GM12878 (cell line): ENCODE data around the gene SLC25A17. TPM values are rescaled to one million over a fixed set of nuclear protein-coding genes. Genes with fewer than 3 reads are reported as not detected.

Experiments
- ATAC-seq: fragments of 200-7000 bp; cut with Tn5 transposase; 3 replicates; pipeline ENCODE4 v1.9.1; 2020; ENCODE audit warnings: mild to moderate bottlenecking, moderate library complexity
- BruUV-seq: library from RNA; stranded (reverse); fragments of 400-500 nt; replicated peaks from 2 replicates; lab custom pipeline; 2021; lab: Mats Ljungman, UMichigan
- CTCF ChIA-PET: fragments of 300-600 bp; sonication (Branson Sonifier 250); formaldehyde crosslinking; extraction: SDS; loops from one replicate; lab custom pipeline; 2021; ENCODE audit warnings: inconsistent platforms; lab: Yijun Ruan, JAX
- POLR2A ChIA-PET: fragments of 350-600 bp; formaldehyde crosslinking; extraction: SDS; loops from one replicate; lab custom pipeline; 2021; ENCODE audit warnings: inconsistent platforms; lab: Charles Lee
- RAD21 ChIA-PET: fragments of 300-600 bp; sonication (Branson Sonifier 250); formaldehyde crosslinking; loops from one replicate; lab custom pipeline; 2023; ENCODE audit warnings: antibody characterized with exemption; ENCODE audit not compliant: unreplicated experiment; lab: Charles Lee
- SMC1A ChIA-PET: fragments of 300-600 bp; sonication (Branson Sonifier 250); formaldehyde crosslinking; loops from one replicate; lab custom pipeline; 2023; ENCODE audit not compliant: unreplicated experiment, uncharacterized antibody; lab: Charles Lee
- DNase-seq: peaks from one replicate; pipeline ENCODE4 v3.0.0-alpha.2; 2011; ENCODE audit warnings: low read depth, low spot score
- FAIRE-seq: peaks from 3 replicates; lab custom pipeline; 2011; peaks lifted over from hg19 to GRCh38; lab: Jason Lieb, UNC
- H2AFZ ChIP-seq: 2 replicates; pipeline ENCODE4 v1.6.0; 2011; ENCODE audit warnings: low read depth, low read length, control low read depth; ENCODE audit not compliant: control insufficient read depth
- H3K27ac ChIP-seq: 2 replicates; pipeline ENCODE4 v1.5.1; 2011; ENCODE audit warnings: control low read depth; ENCODE audit not compliant: control insufficient read depth, insufficient read depth
- H3K27me3 ChIP-seq, 2 experiments: replicated peaks in 1 of 2; 2 replicates each; pipeline versions ENCODE4 v1.6.0 to v1.6.1; 2011; ENCODE audit warnings: low read length in 1 of 2; ENCODE audit not compliant: control insufficient read depth in 2 of 2, insufficient read depth in 2 of 2
- H3K36me3 ChIP-seq, 2 experiments: 2 replicates each; pipeline ENCODE4 v1.5.1; 2011; ENCODE audit warnings: low read length in 1 of 2; ENCODE audit not compliant: control insufficient read depth in 2 of 2, insufficient read depth in 2 of 2
- H3K4me1 ChIP-seq: 2 replicates; pipeline ENCODE4 v1.6.1; 2011; ENCODE audit warnings: mild to moderate bottlenecking, low read length, moderate library complexity, mixed read lengths; ENCODE audit not compliant: control insufficient read depth, insufficient read depth
- H3K4me2 ChIP-seq: 2 replicates; pipeline ENCODE4 v1.6.0; 2011; ENCODE audit warnings: control low read depth; ENCODE audit not compliant: control insufficient read depth, insufficient read depth
- H3K4me3 ChIP-seq: fragments of 200-600 bp; sonication (generic); 2 replicates; pipeline ENCODE4 v1.5.1; 2016
- H3K79me2 ChIP-seq: 2 replicates; pipeline ENCODE4 v1.6.0; 2011; ENCODE audit warnings: low read length; ENCODE audit not compliant: control insufficient read depth, insufficient read depth
- H3K9ac ChIP-seq: 2 replicates; pipeline ENCODE4 v1.8.0; 2011; ENCODE audit warnings: low read length, control low read depth, mixed read lengths; ENCODE audit not compliant: control insufficient read depth, insufficient read depth
- H3K9me3 ChIP-seq: replicated peaks from 3 replicates; pipeline ENCODE4 v1.5.1; 2011; ENCODE audit warnings: mild to moderate bottlenecking, low read length; ENCODE audit not compliant: control insufficient read depth, insufficient read depth
- H4K20me1 ChIP-seq: 2 replicates; pipeline ENCODE4 v1.6.0; 2011; ENCODE audit not compliant: control insufficient read depth, insufficient read depth
- ETV6 ChIP-seq, 2 experiments: fragments of 450-650 bp in 1 of 2; IDR thresholded peaks in 1 of 2; conservative IDR thresholded peaks in 1 of 2; 2 replicates each; pipeline ENCODE4 v1.6.1; 2014; ENCODE audit warnings: antibody characterized with exemption in 1 of 2, borderline replicate concordance in 1 of 2, low read depth in 1 of 2, mild to moderate bottlenecking in 1 of 2, moderate library complexity in 1 of 2
- GATAD2B ChIP-seq: fragments of 450-650 bp; conservative IDR thresholded peaks from 2 replicates; pipeline ENCODE4 v1.6.1; 2017; ENCODE audit warnings: low read depth, mild to moderate bottlenecking, moderate library complexity
- MTA3 ChIP-seq: IDR thresholded peaks from 2 replicates; pipeline ENCODE4 v1.6.1; 2012; ENCODE audit warnings: low read length, inconsistent platforms, borderline replicate concordance
- RB1 ChIP-seq: fragments of 450-650 bp; formaldehyde crosslinking; IDR thresholded peaks from 2 replicates; pipeline ENCODE4 v1.6.1; 2017; ENCODE audit warnings: mild to moderate bottlenecking, borderline replicate concordance
- RELA ChIP-seq: fragments of 450-650 bp; IDR thresholded peaks from 2 replicates; pipeline ENCODE4 v1.8.0; 2014; ENCODE audit warnings: borderline replicate concordance; ENCODE audit not compliant: partially characterized antibody
- RUNX3 ChIP-seq: IDR thresholded peaks from 2 replicates; pipeline ENCODE4 v1.6.1; 2012; ENCODE audit warnings: low read length, inconsistent platforms
- SREBF2 ChIP-seq: IDR thresholded peaks from 2 replicates; pipeline ENCODE4 v1.6.1; 2012; ENCODE audit warnings: mild to moderate bottlenecking, low read length
- TCF12 ChIP-seq: IDR thresholded peaks from 2 replicates; pipeline ENCODE4 v1.6.1; 2011; ENCODE audit warnings: low read depth, mild to moderate bottlenecking, low read length
- WGBS: methylation state at CpG from one replicate; pipeline ENCODE4 v1.1.6; 2016; ENCODE audit warnings: low lambda C conversion rate; ENCODE audit not compliant: insufficient replicate concordance, insufficient coverage; ENCODE audit errors: missing lambda C conversion rate; 5-methylcytosine and 5-hydroxymethylcytosine counted together
- in situ Hi-C: fragments of 300-500 bp; cut with MboI; formaldehyde crosslinking; loops from 9 replicates; pipeline ENCODE4 v1.14.3; 2018; ENCODE audit warnings: mixed read lengths
- intact Hi-C: fragments of 100-400 bp; cut with micrococcal nuclease; formaldehyde crosslinking; loops from one replicate; pipeline ENCODE4 v1.14.2; 2022; ENCODE audit not compliant: unreplicated experiment
- polyA plus RNA-seq, 11 experiments: library from polyadenylated mRNA; depleted of rRNA in 4 of 11; unstranded in 6 of 11; stranded (reverse) in 5 of 11; fragments of >200 nt; fragmentation: Nextera tagmentation in 4 of 11; fragmentation: Illumina TruSeq in 1 of 11; extraction: Ambion mirVana in 4 of 11; extraction: Trizol in 1 of 11; gene quantifications; 1 replicate in 1 of 11; 2 replicates in 10 of 11; pipeline versions ENCODE4 v1.2.1 to v1.2.3, GENCODE V29; 2011 to 2016; ENCODE audit warnings: inconsistent platforms in 2 of 11, missing spikeins in 2 of 11, low read depth in 1 of 11
- total RNA-seq, 4 experiments: library from RNA; depleted of rRNA in 3 of 4; stranded (reverse); fragments of >200 nt in 3 of 4; fragmentation: Illumina TruSeq in 1 of 4; extraction: Trizol in 1 of 4; gene quantifications; 2 replicates each; pipeline versions ENCODE4 v1.2.1 to v1.2.3, GENCODE V29; 2013 to 2021

Gene SLC25A17
- total and polyA plus RNA-seq, 10 of the 15 experiments (the other 5 are each of a cell fraction or from before 2014, with no cell fraction given) = 37.5 to 113 (median 62.3) TPM

DNA sequence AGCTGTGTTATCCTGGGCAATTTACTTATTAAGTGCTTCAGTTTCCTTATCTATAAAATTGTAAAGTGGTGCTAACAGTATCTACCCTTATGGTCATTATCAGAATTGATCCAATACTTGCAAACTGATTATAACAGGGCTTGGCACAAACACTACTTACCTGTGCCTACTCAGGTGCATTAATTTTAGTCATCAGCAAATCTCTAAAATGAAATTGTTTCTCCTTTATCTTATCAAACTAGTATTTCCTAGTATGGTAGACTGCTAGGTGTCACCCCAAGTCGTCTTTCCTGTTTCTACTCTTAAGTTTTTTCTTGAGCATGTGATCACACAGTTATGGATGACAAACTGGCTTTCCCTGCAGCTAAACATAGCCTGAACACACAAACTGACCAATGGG, 4.3 kb upstream of the SLC25A17 start:
- FAIRE-seq = no peak
- SMC1A ChIA-PET = interaction anchor here (0.7 to 1.4 kb wide), 4 partner anchors 11 to 99 kb away, joined by 3 to 6 read pairs (median 4); no protein-coding TSS in a partner anchor
- H3K4me1 ChIP-seq = no peaks in the 10 kb centered on the region
- in situ Hi-C loops = no loop called here
- DNase-seq = no peak
- POLR2A ChIA-PET = interaction anchor here (0.6 to 0.7 kb wide), 2 partner anchors 38 to 717 kb away, joined by 3 to 4 read pairs; partner anchors contain the start of gene DNAJB7
- RAD21 ChIA-PET = interaction anchor here (1.0 kb wide), 1 partner anchor 76 kb away, joined by 3 read pairs; no protein-coding TSS in a partner anchor
- peaks cover 0 to 13% of the 10 kb centered on the region in 2 experiments; a peak in 2 of 4 replicates for H3K36me3 ChIP-seq
- ATAC-seq = no peak
- H3K79me2 ChIP-seq = peaks cover 9% of the 10 kb centered on the region
- BruUV-seq = no TSS peak
- CTCF ChIA-PET = interaction anchor here (1.6 to 2.3 kb wide), 2 partner anchors 10 to 140 kb away, joined by 3 to 6 read pairs; no protein-coding TSS in a partner anchor
- no peak overlapping the region for H3K4me3 ChIP-seq
- no peak overlapping the region for H3K4me2 ChIP-seq
- no peak overlapping the region for H2AFZ ChIP-seq
- WGBS = 60% methylated on average over 1 of the region's 1 CpG
- TF ChIP-seq RB1 (no peak), ETV6 (conservative IDR thresholded peaks at IDR 0.05 in 1 of 2, IDR thresholded peaks at IDR 0.05 in 1 of 2; ENCODE audit: borderline replicate concordance in 1 of 2, low read depth in 1 of 2) (no peak), RELA (no peak), GATAD2B (no peak), TCF12 (no peak)
- H3K9me3 ChIP-seq = no peaks in the 10 kb centered on the region
- intact Hi-C loops = no loop called here
- no peaks in the 10 kb centered on the region for H4K20me1 ChIP-seq
- H3K27me3 ChIP-seq = no peaks in the 10 kb centered on the region
- H3K27ac ChIP-seq = no peak overlapping the region
- H3K9ac ChIP-seq = no peak overlapping the region

DNA sequence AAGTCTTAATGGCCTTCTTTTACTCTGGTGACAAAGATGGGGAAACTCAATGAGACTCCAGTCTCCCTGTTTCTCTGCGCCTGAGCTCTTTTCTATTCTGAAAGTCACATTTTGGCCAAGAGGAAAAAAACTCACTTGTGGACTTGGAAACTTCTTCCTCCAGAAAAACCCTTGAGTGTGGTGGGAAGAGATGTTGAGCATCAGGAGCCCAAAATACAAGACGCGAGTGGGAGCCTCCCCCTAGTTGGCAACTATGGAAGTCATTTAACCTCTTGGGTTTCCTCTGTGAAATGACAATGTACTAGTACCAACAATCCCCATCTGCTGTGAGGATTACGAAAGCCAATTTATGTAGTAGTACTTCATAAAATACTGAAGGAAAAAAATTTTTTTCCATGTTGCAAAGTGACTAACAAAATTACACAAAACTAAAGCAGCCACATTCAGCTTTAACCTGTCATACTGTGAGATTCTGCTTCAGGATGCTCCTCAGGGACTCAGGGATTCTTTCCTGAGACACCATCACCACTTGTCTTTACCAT, 524 bp upstream of the SLC25A17 start:
- ATAC-seq = no peak
- H3K4me1 ChIP-seq = no peaks in the 10 kb centered on the region
- 6% methylated on average over 4 of the region's 4 CpGs for WGBS
- FAIRE-seq = no peak
- peaks cover 0 to 9% of the 10 kb centered on the region in 2 experiments; a peak in 1 of 4 replicates for H3K36me3 ChIP-seq
- no peak for DNase-seq
- H2AFZ ChIP-seq = peak overlapping the region; percentile 94
- peak overlapping the region; percentile 89 for H3K4me3 ChIP-seq
- BruUV-seq = TSS peak; percentile 66
- ChIA-PET CTCF (interaction anchor here (0.6 to 4.1 kb wide), 6 partner anchors 11 to 137 kb away, joined by 3 to 18 read pairs (median 3); partner anchors contain the start of genes ST13 and XPNPEP3), POLR2A (interaction anchor here (4.6 kb wide), 1 partner anchor 35 kb away, joined by 41 read pairs; the partner anchor contains the start of genes ST13 and XPNPEP3), SMC1A (interaction anchor here (1.0 to 2.0 kb wide), 3 partner anchors 17 to 79 kb away, joined by 3 to 6 read pairs (median 3); no protein-coding TSS in a partner anchor), RAD21 (interaction anchor here (0.7 kb wide), 1 partner anchor 79 kb away, joined by 4 read pairs; no protein-coding TSS in a partner anchor)
- H3K4me2 ChIP-seq = peak overlapping the region; percentile 93
- H3K9me3 ChIP-seq = no peaks in the 10 kb centered on the region
- H3K79me2 ChIP-seq = peaks cover 41% of the 10 kb centered on the region
- intact Hi-C loops = loop anchor here (5.0 kb wide), 1 partner anchor 137 kb away; no protein-coding TSS in a partner anchor
- H3K9ac ChIP-seq = peak overlapping the region; percentile 68
- H4K20me1 ChIP-seq = no peaks in the 10 kb centered on the region
- peak overlapping the region; percentile 64 for H3K27ac ChIP-seq
- H3K27me3 ChIP-seq = no peaks in the 10 kb centered on the region
- 0 out of 2 replicates have a peak, but pooled peaks have one; percentile 3 for TF ChIP-seq RUNX3
- TF ChIP-seq MTA3 = 0 out of 2 replicates have a peak, but pooled peaks have one; percentile 8
- no peak for TF ChIP-seq SREBF2
- TF ChIP-seq, all 136 proteins: peak for 2
- in situ Hi-C loops = no loop called here
